PC-3 (cell line): ENCODE results near the gene PPP2R3A. TPM values are rescaled to one million over a fixed set of nuclear protein-coding genes. Genes with fewer than 3 reads are reported as not detected.

Source experiments
- ATAC-seq: fragments of 200-7000 bp; cut with Tn5 transposase; 2 replicates; pipeline ENCODE4 v1.9.1; 2020; ENCODE audit warnings: mild to moderate bottlenecking, moderate library complexity
- BruUV-seq: library from RNA; stranded (reverse); fragments of 400-500 nt; replicated peaks from 2 replicates; lab custom pipeline; 2021; lab: Mats Ljungman, UMichigan
- CTCF ChIA-PET: fragments of 300-600 bp; sonication (Branson Sonifier 250); formaldehyde crosslinking; loops from one replicate; lab custom pipeline; 2022; ENCODE audit warnings: antibody characterized with exemption; lab: Charles Lee
- POLR2A ChIA-PET: fragments of 300-600 bp; sonication (Branson Sonifier 250); formaldehyde crosslinking; loops from one replicate; lab custom pipeline; 2022; ENCODE audit warnings: antibody characterized with exemption; ENCODE audit not compliant: unreplicated experiment; lab: Charles Lee
- DNase-seq: peaks from one replicate; pipeline ENCODE4 v3.0.0-alpha.2; 2015
- H2AFZ ChIP-seq: fragments of 300-600 bp; sonication (generic); 2 replicates; pipeline ENCODE4 v1.6.0; 2016; ENCODE audit warnings: antibody characterized with exemption, low read length
- H3F3A ChIP-seq: fragments of 300-600 bp; sonication (generic); one replicate; pipeline ENCODE4 v1.6.0; 2017; ENCODE audit warnings: antibody characterized with exemption, low read length, control low read depth, mild to moderate bottlenecking; ENCODE audit not compliant: unreplicated experiment
- H3K27ac ChIP-seq: fragments of 300-600 bp; sonication (generic); 2 replicates; pipeline ENCODE4 v1.5.1; 2016; ENCODE audit warnings: mild to moderate bottlenecking, low read length
- H3K27me3 ChIP-seq: fragments of 300-600 bp; sonication (generic); 2 replicates; pipeline ENCODE4 v1.6.1; 2016; ENCODE audit warnings: low read length, mixed read lengths
- H3K36me3 ChIP-seq: fragments of 300-600 bp; sonication (generic); 2 replicates; pipeline ENCODE4 v1.6.1; 2016; ENCODE audit warnings: low read depth, mixed run types, low read length, mixed read lengths
- H3K4me1 ChIP-seq: fragments of 300-600 bp; sonication (generic); 2 replicates; pipeline ENCODE4 v1.5.1; 2016; ENCODE audit warnings: low read length; ENCODE audit not compliant: insufficient read depth
- H3K4me2 ChIP-seq: fragments of 300-600 bp; sonication (generic); 2 replicates; pipeline ENCODE4 v1.6.0; 2016; ENCODE audit warnings: low read length
- H3K4me3 ChIP-seq: fragments of 300-600 bp; sonication (generic); 2 replicates; pipeline ENCODE4 v1.5.1; 2016; ENCODE audit warnings: mild to moderate bottlenecking, low read length, mixed read lengths
- H3K79me2 ChIP-seq: fragments of 300-600 bp; sonication (generic); 2 replicates; pipeline ENCODE4 v1.6.1; 2017; ENCODE audit warnings: low read length, mixed read lengths
- H3K9ac ChIP-seq: fragments of 300-600 bp; sonication (generic); 2 replicates; pipeline ENCODE4 v1.6.0; 2016; ENCODE audit warnings: mild to moderate bottlenecking, low read length
- H3K9me2 ChIP-seq: fragments of 300-600 bp; sonication (generic); replicated peaks from 2 replicates; pipeline ENCODE4 v1.6.1; 2016; ENCODE audit warnings: mixed run types, low read length, mixed read lengths
- H3K9me3 ChIP-seq: fragments of 300-600 bp; sonication (generic); 2 replicates; pipeline ENCODE4 v1.6.1; 2016; ENCODE audit warnings: low read length, mixed read lengths
- H4K20me1 ChIP-seq: fragments of 300-600 bp; sonication (generic); 2 replicates; pipeline ENCODE4 v1.6.1; 2016; ENCODE audit warnings: low read length, mixed read lengths
- EZH2 ChIP-seq: fragments of 300-600 bp; sonication (generic); IDR thresholded peaks from one replicate; pipeline ENCODE4 v1.6.1; 2017; ENCODE audit warnings: antibody characterized with exemption, mild to moderate bottlenecking, low read length; ENCODE audit not compliant: unreplicated experiment
- EZH2phosphoT487 ChIP-seq: fragments of 300-600 bp; sonication (generic); IDR thresholded peaks from 2 replicates; pipeline ENCODE4 v1.6.1; 2018; ENCODE audit warnings: mild to moderate bottlenecking, antibody characterized with exemption, low read length, borderline replicate concordance
- intact Hi-C: fragments of 100-400 bp; cut with micrococcal nuclease; formaldehyde crosslinking; loops from 2 replicates; pipeline ENCODE4 v1.9.0; 2023
- total RNA-seq: library from RNA; depleted of rRNA; stranded (reverse); fragments of >200 nt; gene quantifications from 2 replicates; pipeline ENCODE4 v1.2.3, GENCODE V29; 2014
- TF ChIP-seq, protein P1 (sequence below): fragments of 300-600 bp; sonication (generic); conservative IDR thresholded peaks from 2 replicates; pipeline ENCODE4 v1.5.1; 2017; ENCODE audit warnings: antibody characterized with exemption, low read depth, mild to moderate bottlenecking, low read length

The PPP2R3A gene
- total RNA-seq, 1 experiment from 2014 or later, result 12.3 TPM

DNA sequence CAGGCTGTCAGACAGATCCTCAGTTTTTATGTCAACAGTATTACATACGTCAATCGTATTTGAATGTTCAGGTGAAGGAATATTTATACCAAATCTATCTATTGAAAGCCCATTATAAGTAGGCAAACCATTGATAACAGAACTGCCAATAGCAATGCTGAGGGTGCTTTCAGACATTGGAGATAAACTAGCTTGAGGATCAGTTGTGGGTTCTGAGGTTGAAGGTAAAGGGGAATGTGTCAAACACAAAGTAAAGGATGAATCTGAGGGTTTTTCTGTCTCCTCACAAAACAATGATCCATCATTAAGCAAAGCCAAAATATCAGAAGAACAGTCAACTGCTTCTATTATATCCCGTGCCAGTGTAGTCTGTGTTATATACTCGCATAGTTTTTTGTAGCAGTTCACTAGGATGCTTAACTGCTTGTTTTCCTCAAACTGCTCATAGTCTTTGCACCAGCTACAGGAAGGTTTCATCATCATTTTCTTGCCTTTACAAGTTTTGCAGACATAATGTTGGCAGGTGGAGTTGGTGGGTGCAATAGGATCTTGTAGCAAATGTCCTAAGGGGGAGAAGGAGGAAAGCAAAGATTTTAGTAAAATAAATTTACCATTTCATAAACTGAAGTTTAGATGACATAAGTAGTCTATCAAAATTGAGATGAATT, 186.8 kb downstream of the PPP2R3A start:
- CTCF ChIA-PET, result no interaction called here
- no TSS peak for BruUV-seq
- Histone ChIP-seq H3K4me1 (peaks cover 18% of the 10 kb centered on the region), H3K79me2 (peaks cover 96% of the 10 kb centered on the region), H3K9ac (no peak overlapping the region), H3K4me3 (no peak overlapping the region), H2AFZ (no peak overlapping the region), H3K9me2 (no peaks in the 10 kb centered on the region), H3K4me2 (no peak overlapping the region), H3K27ac (no peak overlapping the region), H4K20me1 (peaks cover 35% of the 10 kb centered on the region), H3K9me3 (no peaks in the 10 kb centered on the region), H3F3A (no peaks in the 10 kb centered on the region), H3K27me3 (no peaks in the 10 kb centered on the region), H3K36me3 (peaks cover 13% of the 10 kb centered on the region; the same call in 1 of the 2 replicates)
- POLR2A ChIA-PET, result no interaction called here
- no peak for ATAC-seq
- no peak for DNase-seq
- TF ChIP-seq, protein P1, sequence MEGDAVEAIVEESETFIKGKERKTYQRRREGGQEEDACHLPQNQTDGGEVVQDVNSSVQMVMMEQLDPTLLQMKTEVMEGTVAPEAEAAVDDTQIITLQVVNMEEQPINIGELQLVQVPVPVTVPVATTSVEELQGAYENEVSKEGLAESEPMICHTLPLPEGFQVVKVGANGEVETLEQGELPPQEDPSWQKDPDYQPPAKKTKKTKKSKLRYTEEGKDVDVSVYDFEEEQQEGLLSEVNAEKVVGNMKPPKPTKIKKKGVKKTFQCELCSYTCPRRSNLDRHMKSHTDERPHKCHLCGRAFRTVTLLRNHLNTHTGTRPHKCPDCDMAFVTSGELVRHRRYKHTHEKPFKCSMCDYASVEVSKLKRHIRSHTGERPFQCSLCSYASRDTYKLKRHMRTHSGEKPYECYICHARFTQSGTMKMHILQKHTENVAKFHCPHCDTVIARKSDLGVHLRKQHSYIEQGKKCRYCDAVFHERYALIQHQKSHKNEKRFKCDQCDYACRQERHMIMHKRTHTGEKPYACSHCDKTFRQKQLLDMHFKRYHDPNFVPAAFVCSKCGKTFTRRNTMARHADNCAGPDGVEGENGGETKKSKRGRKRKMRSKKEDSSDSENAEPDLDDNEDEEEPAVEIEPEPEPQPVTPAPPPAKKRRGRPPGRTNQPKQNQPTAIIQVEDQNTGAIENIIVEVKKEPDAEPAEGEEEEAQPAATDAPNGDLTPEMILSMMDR, result no peak
- no peak for TF ChIP-seq EZH2phosphoT487
- TF ChIP-seq EZH2, result no peak
- intact Hi-C loops, result no loop called here

DNA sequence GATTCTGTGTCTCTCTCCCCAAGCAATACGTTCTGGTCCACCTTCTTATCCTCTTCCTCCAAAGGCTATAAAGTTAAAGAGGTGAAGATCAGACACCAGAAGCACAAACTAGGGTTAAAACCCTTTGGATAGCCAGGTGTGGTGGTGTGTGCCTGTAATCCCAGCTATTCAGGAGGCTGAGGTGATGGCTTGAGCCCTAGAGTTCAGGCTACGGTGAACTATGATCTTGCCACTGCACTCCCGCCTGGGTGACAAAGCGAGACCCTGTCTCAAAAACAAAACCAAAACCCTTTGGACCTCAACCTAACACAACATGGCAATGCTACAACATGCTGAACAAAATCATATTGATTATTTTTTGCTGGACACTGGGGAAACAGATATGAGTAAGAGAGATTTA, 187.4 kb downstream of the PPP2R3A start:
- BruUV-seq, result no TSS peak
- no peaks in the 10 kb centered on the region for H3F3A ChIP-seq
- intact Hi-C loops, result no loop called here
- H3K4me2 ChIP-seq, result no peak overlapping the region
- no peak for DNase-seq
- ChIA-PET CTCF (no interaction called here), POLR2A (no interaction called here)
- H3K79me2 ChIP-seq, result peaks cover 96% of the 10 kb centered on the region
- no peak for TF ChIP-seq EZH2
- TF ChIP-seq, protein P1, result no peak
- H3K4me1 ChIP-seq, result peaks cover 18% of the 10 kb centered on the region
- H3K9me2 ChIP-seq, result no peaks in the 10 kb centered on the region
- no peak for ATAC-seq
- H3K9ac ChIP-seq, result no peak overlapping the region
- H3K27me3 ChIP-seq, result no peaks in the 10 kb centered on the region
- no peak overlapping the region for H2AFZ ChIP-seq
- H3K9me3 ChIP-seq, result no peaks in the 10 kb centered on the region
- no peak overlapping the region for H3K4me3 ChIP-seq
- no peak overlapping the region for H3K27ac ChIP-seq
- peaks cover 7% of the 10 kb centered on the region; the same call in 1 of the 2 replicates for H3K36me3 ChIP-seq
- H4K20me1 ChIP-seq, result peaks cover 34% of the 10 kb centered on the region

DNA sequence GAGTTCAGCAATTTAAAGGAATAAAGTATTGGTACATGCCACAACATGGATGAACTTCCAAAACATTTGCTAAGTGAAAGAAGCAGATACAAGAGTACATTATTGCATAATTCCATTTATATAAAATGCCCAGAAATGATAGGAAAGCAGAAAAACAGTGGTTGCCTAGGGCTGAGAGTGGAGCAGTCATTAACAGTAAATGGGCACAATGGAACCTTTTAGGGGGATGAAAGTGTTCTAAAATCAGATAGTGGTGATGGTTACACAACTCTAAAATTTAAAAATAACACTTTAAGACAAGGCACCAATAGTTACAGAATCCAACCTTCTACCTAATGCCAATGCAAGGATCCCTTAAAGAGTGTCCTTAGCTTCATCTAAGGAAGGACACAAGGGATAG, 196.0 kb downstream of the PPP2R3A start:
- no peaks in the 10 kb centered on the region for H3K9me3 ChIP-seq
- no peak overlapping the region for H3K4me3 ChIP-seq
- no TSS peak for BruUV-seq
- no peak overlapping the region for H2AFZ ChIP-seq
- ChIA-PET CTCF (no interaction called here), POLR2A (no interaction called here)
- no peaks in the 10 kb centered on the region for H3K27me3 ChIP-seq
- intact Hi-C loops, result no loop called here
- no peaks in the 10 kb centered on the region for H3K9me2 ChIP-seq
- no peaks in the 10 kb centered on the region for H3K4me1 ChIP-seq
- H3F3A ChIP-seq, result no peaks in the 10 kb centered on the region
- DNase-seq, result no peak
- H3K4me2 ChIP-seq, result no peak overlapping the region
- H3K9ac ChIP-seq, result no peak overlapping the region
- H3K27ac ChIP-seq, result no peak overlapping the region
- no peak for ATAC-seq
- peaks cover 11% of the 10 kb centered on the region for H4K20me1 ChIP-seq
- H3K79me2 ChIP-seq, result peaks cover 99% of the 10 kb centered on the region
- H3K36me3 ChIP-seq, result no peaks in the 10 kb centered on the region
- TF ChIP-seq EZH2phosphoT487 (no peak), EZH2 (no peak)
- TF ChIP-seq, protein P1, result no peak
